DOHH2 (cell line): ENCODE measurements around the gene BEX5.

Source experiments
- H3F3A ChIP-seq: fragments of 200-600 bp; sonication (generic), shearing (Covaris generic); 2 replicates; pipeline ENCODE4 v1.6.0; 2016; ENCODE audit warnings: antibody characterized with exemption, mild to moderate bottlenecking; ENCODE audit not compliant: control insufficient read depth, insufficient read depth
- H3K27ac ChIP-seq: fragments of 200-600 bp; sonication (generic); 2 replicates; pipeline ENCODE4 v1.5.1; 2014; ENCODE audit warnings: low read depth, mild to moderate bottlenecking, low read length, moderate library complexity
- H3K27me3 ChIP-seq: fragments of 200-600 bp; sonication (generic); 2 replicates; pipeline ENCODE4 v1.6.1; 2014; ENCODE audit warnings: mild to moderate bottlenecking, low read length, mixed read lengths; ENCODE audit not compliant: control insufficient read depth
- H3K36me3 ChIP-seq: fragments of 200-600 bp; sonication (generic); 2 replicates; pipeline ENCODE4 v1.6.1; 2014; ENCODE audit warnings: mild to moderate bottlenecking, low read length, moderate library complexity, mixed read lengths; ENCODE audit not compliant: control insufficient read depth
- H3K4me1 ChIP-seq: fragments of 200-600 bp; sonication (generic); 2 replicates; pipeline ENCODE4 v1.6.1; 2014; ENCODE audit warnings: mild to moderate bottlenecking, low read length, mixed read lengths; ENCODE audit not compliant: control insufficient read depth
- H3K4me2 ChIP-seq: fragments of 200-600 bp; sonication (generic); 2 replicates; pipeline ENCODE4 v1.6.0; 2014; ENCODE audit warnings: mild to moderate bottlenecking, low read length, moderate library complexity
- H3K4me3 ChIP-seq: fragments of 200-600 bp; sonication (generic); 2 replicates; pipeline ENCODE4 v1.5.1; 2014; ENCODE audit warnings: mild to moderate bottlenecking, low read length, mixed read lengths
- H3K79me2 ChIP-seq: fragments of 200-600 bp; sonication (generic); 2 replicates; pipeline ENCODE4 v1.6.1; 2014; ENCODE audit warnings: mild to moderate bottlenecking, low read length, mixed read lengths; ENCODE audit not compliant: control insufficient read depth
- H3K9me2 ChIP-seq: fragments of 200-600 bp; sonication (generic); replicated peaks from 2 replicates; pipeline ENCODE4 v1.6.1; 2014; ENCODE audit warnings: mild to moderate bottlenecking, low read length, mixed read lengths; ENCODE audit not compliant: control insufficient read depth
- H3K9me3 ChIP-seq: fragments of 200-600 bp; sonication (generic); 2 replicates; pipeline ENCODE4 v1.6.1; 2014; ENCODE audit warnings: antibody characterized with exemption, low read length, mixed read lengths; ENCODE audit not compliant: control insufficient read depth, insufficient read depth
- H4K20me1 ChIP-seq: fragments of 200-600 bp; sonication (generic); 2 replicates; pipeline ENCODE4 v1.6.0; 2014; ENCODE audit warnings: low read depth, mild to moderate bottlenecking, antibody characterized with exemption, low read length, moderate library complexity; ENCODE audit not compliant: control insufficient read depth, insufficient read depth
- CTCF ChIP-seq: fragments of 200-600 bp; sonication (generic); IDR thresholded peaks from one replicate; pipeline ENCODE4 v1.5.1; 2014; ENCODE audit warnings: antibody characterized with exemption, mild to moderate bottlenecking, low read depth, low read length; ENCODE audit not compliant: poor library complexity, severe bottlenecking
- EZH2phosphoT487 ChIP-seq: fragments of 200-600 bp; sonication (generic); IDR thresholded peaks from 2 replicates; pipeline ENCODE4 v1.6.1; 2017; ENCODE audit warnings: borderline replicate concordance, mild to moderate bottlenecking, antibody characterized with exemption, low read length, moderate library complexity, mixed read lengths

The BEX5 gene

GRCh38 chrX:102115748-102116147 lies 40.0 kb downstream of the BEX5 start:
- no peak overlapping the region for H3K4me2 ChIP-seq

GRCh38 chrX:102113367-102113766 lies 42.4 kb downstream of the BEX5 start:
- Histone ChIP-seq H3K27ac (no peak overlapping the region), H3K4me2 (no peak overlapping the region), H3K79me2 (no peaks in the 10 kb centered on the region), H4K20me1 (no peaks in the 10 kb centered on the region), H3K4me3 (no peak overlapping the region), H3K9me2 (no peaks in the 10 kb centered on the region), H3K27me3 (no peaks in the 10 kb centered on the region), H3F3A (no peaks in the 10 kb centered on the region), H3K9me3 (no peaks in the 10 kb centered on the region), H3K4me1 (no peaks in the 10 kb centered on the region), H3K36me3 (no peaks in the 10 kb centered on the region)
- no peak for TF ChIP-seq CTCF
- TF ChIP-seq EZH2phosphoT487: no peak

More at GRCh38 chrX:102115748-102116147, 40.0 kb downstream of the BEX5 start:
- H3K4me3 ChIP-seq: no peak overlapping the region
- no peaks in the 10 kb centered on the region for H3K36me3 ChIP-seq
- no peaks in the 10 kb centered on the region for H3K9me3 ChIP-seq
- no peak for TF ChIP-seq CTCF
- no peak for TF ChIP-seq EZH2phosphoT487
- H3K27ac ChIP-seq: no peak overlapping the region
- H3F3A ChIP-seq: no peaks in the 10 kb centered on the region
- no peaks in the 10 kb centered on the region for H3K27me3 ChIP-seq
- H4K20me1 ChIP-seq: no peaks in the 10 kb centered on the region
- no peaks in the 10 kb centered on the region for H3K4me1 ChIP-seq
- H3K9me2 ChIP-seq: no peaks in the 10 kb centered on the region
- H3K79me2 ChIP-seq: no peaks in the 10 kb centered on the region
